HT-29 (cell line): ENCODE data around the gene UBE2Q2. TPM values are rescaled to one million over a fixed set of nuclear protein-coding genes. Genes with fewer than 3 reads are reported as not detected.

Experiments used
- DNase-seq: peaks from one replicate; pipeline ENCODE4 v3.0.0-alpha.2; 2015; ENCODE audit warnings: low spot score
- small RNA-seq: library from RNA; depleted of rRNA; stranded (forward); fragments of <200 nt; gene quantifications from one replicate; pipeline ENCODE3, GENCODE V24; 2014
- total RNA-seq: library from RNA; depleted of rRNA; stranded (reverse); fragments of >200 nt; shearing (Covaris generic); gene quantifications from 2 replicates; pipeline ENCODE4 v1.2.3, GENCODE V29; 2014; rRNA removed

The UBE2Q2 gene
- total RNA-seq, 1 experiment from 2014 or later, result 23.8 TPM

- DNase-seq, result no peak
These were observed 80.5 kb downstream of the UBE2Q2 start for GRCh38 chr15:75923756-75924155.

GRCh38 chr15:75924576-75924975, 81.3 kb downstream of the UBE2Q2 start:
- no peak for DNase-seq

GRCh38 chr15:75925440-75925839, 82.2 kb downstream of the UBE2Q2 start:
- DNase-seq, result no peak

GRCh38 chr15:75926931-75927330, 83.7 kb downstream of the UBE2Q2 start:
- DNase-seq, result no peak

- no peak for DNase-seq
These were observed 84.4 kb downstream of the UBE2Q2 start for GRCh38 chr15:75927601-75928000.

GRCh38 chr15:75928680-75929608, 85.7 kb downstream of the UBE2Q2 start:
- peak; percentile 84 for DNase-seq

- no peak for DNase-seq
These were observed 86.7 kb downstream of the UBE2Q2 start for GRCh38 chr15:75929799-75930565.

GRCh38 chr15:75930866-75931265, 87.6 kb downstream of the UBE2Q2 start:
- no peak for DNase-seq

GRCh38 chr15:75942464-75942863, 99.2 kb downstream of the UBE2Q2 start:
- no peak for DNase-seq

- no peak for DNase-seq
These were observed 100.0 kb downstream of the UBE2Q2 start for GRCh38 chr15:75943246-75943645.

GRCh38 chr15:75943713-75944215, 100.5 kb downstream of the UBE2Q2 start:
- no peak for DNase-seq

GRCh38 chr15:75945953-75946352, 102.7 kb downstream of the UBE2Q2 start:
- no peak for DNase-seq

- no peak for DNase-seq
These were observed 103.8 kb downstream of the UBE2Q2 start for GRCh38 chr15:75947092-75947491.

- DNase-seq, result no peak
These were observed 105.6 kb downstream of the UBE2Q2 start for GRCh38 chr15:75948761-75949296.

Small RNA genes lying within 50 kb of the gene (small RNA-seq; reads per million reads assigned to genes)
- not detected for gene RN7SL510P

Other genes with a start within 250 kb of the UBE2Q2 start
- gene SNUPN, start 217.7 kb upstream of the UBE2Q2 start, total RNA-seq, result 27.2 and 30.6 TPM in 2 replicates
- 186 and 250 TPM in 2 replicates for gene IMP3, start 203.2 kb upstream of the UBE2Q2 start, total RNA-seq
- gene SNX33, start 195.5 kb upstream of the UBE2Q2 start, total RNA-seq, result 25.6 and 27.3 TPM in 2 replicates
- 8.9 and 10.7 TPM in 2 replicates for gene CSPG4, start 130.6 kb upstream of the UBE2Q2 start, total RNA-seq
- gene FBXO22, start 60.4 kb downstream of the UBE2Q2 start, total RNA-seq, result 51.1 and 60.1 TPM in 2 replicates
- gene NRG4, start 169.0 kb downstream of the UBE2Q2 start, total RNA-seq, result 0.31 TPM in 1 of 2 replicates, not detected in the other
- not detected in 2 replicates for gene TMEM266, start 216.5 kb downstream of the UBE2Q2 start, total RNA-seq